K562 (cell line): ENCODE measurements around the gene C5orf24. TPM values are rescaled to one million over a fixed set of nuclear protein-coding genes. Genes with fewer than 3 reads are reported as not detected.

Experiments
- DLX4 ChIP-seq: fragments of 250-450 bp; sonication (Bioruptor Pico); IDR thresholded peaks from 2 replicates; pipeline ENCODE4 v1.6.1; 2021; ENCODE audit warnings: mild to moderate bottlenecking
- NCOA2 ChIP-seq, 2 experiments: fragments of 450-650 bp; IDR thresholded peaks; 2 replicates each; pipeline ENCODE4 v1.6.1; 2018; ENCODE audit warnings: mild to moderate bottlenecking in 2 of 2, moderate library complexity in 1 of 2; ENCODE audit not compliant: partially characterized antibody in 2 of 2
- STAG1 ChIP-seq: sonication (generic); formaldehyde crosslinking; IDR thresholded peaks from 2 replicates; pipeline ENCODE4 v1.5.0; 2020; ENCODE audit warnings: missing genetic modification reagents, borderline replicate concordance
- ZHX1 ChIP-seq: fragments of 150-350 bp; conservative IDR thresholded peaks from 2 replicates; pipeline ENCODE4 v1.6.1; 2014; ENCODE audit warnings: low read length
- ZNF253 ChIP-seq: fragments of 250-450 bp; sonication (Bioruptor Pico); conservative IDR thresholded peaks from 2 replicates; pipeline ENCODE4 v1.6.1; 2021; ENCODE audit warnings: mild to moderate bottlenecking
- ZNF518B ChIP-seq: fragments of 250-450 bp; sonication (Bioruptor Pico); IDR thresholded peaks from 2 replicates; pipeline ENCODE4 v1.5.0; 2021; ENCODE audit warnings: mild to moderate bottlenecking, moderate library complexity
- ZNF77 ChIP-seq: fragments of 250-450 bp; sonication (Bioruptor Pico); IDR thresholded peaks from 2 replicates; pipeline ENCODE4 v1.5.0; 2020
- polyA plus RNA-seq, 8 experiments: library from polyadenylated mRNA; depleted of rRNA in 4 of 8; stranded (reverse) in 5 of 8; unstranded in 3 of 8; fragments of >200 nt; fragmentation: Nextera tagmentation in 2 of 8; fragmentation: Illumina TruSeq in 1 of 8; extraction: Ambion mirVana in 2 of 8; extraction: Trizol in 1 of 8; gene quantifications; 2 replicates each; pipeline versions ENCODE4 v1.2.1 to v1.2.3, GENCODE V29; 2011 to 2014; ENCODE audit warnings: inconsistent platforms in 1 of 8, missing spikeins in 1 of 8
- total RNA-seq, 7 experiments: library from RNA; depleted of rRNA in 6 of 7; stranded (reverse); fragments of >200 nt in 6 of 7; fragmentation: Illumina TruSeq in 2 of 7; extraction: Trizol in 2 of 7; gene quantifications; 2 replicates each; pipeline versions ENCODE4 v1.2.1 to v1.2.3, GENCODE V29; 2011 to 2021; ENCODE audit warnings: low replicate concordance in 1 of 7
- TF ChIP-seq, protein P1 (sequence below): sonication (generic); formaldehyde crosslinking; IDR thresholded peaks from 2 replicates; pipeline ENCODE4 v1.4.0; 2020; ENCODE audit warnings: mild to moderate bottlenecking, missing genetic modification reagents
- TF ChIP-seq, protein P2 (sequence below): fragments of 250-450 bp; sonication (Bioruptor Pico); IDR thresholded peaks from 2 replicates; pipeline ENCODE4 v1.5.0; 2020; ENCODE audit warnings: mild to moderate bottlenecking, borderline replicate concordance
- TF ChIP-seq, protein P3 (sequence below): fragments of 450-650 bp; formaldehyde crosslinking; IDR thresholded peaks from 2 replicates; pipeline ENCODE4 v1.4.0; 2020; ENCODE audit warnings: mild to moderate bottlenecking

Gene C5orf24
- total and polyA plus RNA-seq, 9 of the 15 experiments (the other 6 are each of a cell fraction or from before 2014, with no cell fraction given) = 8.9 to 38.6 (median 28.4) TPM

GRCh38 chr5:134905246-134905996 lies 59.7 kb downstream of the C5orf24 start (continued):
- TF ChIP-seq, protein P1, sequence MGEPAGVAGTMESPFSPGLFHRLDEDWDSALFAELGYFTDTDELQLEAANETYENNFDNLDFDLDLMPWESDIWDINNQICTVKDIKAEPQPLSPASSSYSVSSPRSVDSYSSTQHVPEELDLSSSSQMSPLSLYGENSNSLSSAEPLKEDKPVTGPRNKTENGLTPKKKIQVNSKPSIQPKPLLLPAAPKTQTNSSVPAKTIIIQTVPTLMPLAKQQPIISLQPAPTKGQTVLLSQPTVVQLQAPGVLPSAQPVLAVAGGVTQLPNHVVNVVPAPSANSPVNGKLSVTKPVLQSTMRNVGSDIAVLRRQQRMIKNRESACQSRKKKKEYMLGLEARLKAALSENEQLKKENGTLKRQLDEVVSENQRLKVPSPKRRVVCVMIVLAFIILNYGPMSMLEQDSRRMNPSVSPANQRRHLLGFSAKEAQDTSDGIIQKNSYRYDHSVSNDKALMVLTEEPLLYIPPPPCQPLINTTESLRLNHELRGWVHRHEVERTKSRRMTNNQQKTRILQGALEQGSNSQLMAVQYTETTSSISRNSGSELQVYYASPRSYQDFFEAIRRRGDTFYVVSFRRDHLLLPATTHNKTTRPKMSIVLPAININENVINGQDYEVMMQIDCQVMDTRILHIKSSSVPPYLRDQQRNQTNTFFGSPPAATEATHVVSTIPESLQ = no peak; the same call in 1 of the 2 replicates
- TF ChIP-seq STAG1 (no peak), ZHX1 (no peak), DLX4 (no peak), NCOA2 (IDR thresholded peaks at IDR 0.05; ENCODE audit: partially characterized antibody in 2 of 2) (no peak), ZNF253 (CRISPR knock-in tag) (no peak), ZNF77 (CRISPR knock-in tag) (no peak), ZNF518B (CRISPR knock-in tag) (no peak)
- TF ChIP-seq, protein P2, sequence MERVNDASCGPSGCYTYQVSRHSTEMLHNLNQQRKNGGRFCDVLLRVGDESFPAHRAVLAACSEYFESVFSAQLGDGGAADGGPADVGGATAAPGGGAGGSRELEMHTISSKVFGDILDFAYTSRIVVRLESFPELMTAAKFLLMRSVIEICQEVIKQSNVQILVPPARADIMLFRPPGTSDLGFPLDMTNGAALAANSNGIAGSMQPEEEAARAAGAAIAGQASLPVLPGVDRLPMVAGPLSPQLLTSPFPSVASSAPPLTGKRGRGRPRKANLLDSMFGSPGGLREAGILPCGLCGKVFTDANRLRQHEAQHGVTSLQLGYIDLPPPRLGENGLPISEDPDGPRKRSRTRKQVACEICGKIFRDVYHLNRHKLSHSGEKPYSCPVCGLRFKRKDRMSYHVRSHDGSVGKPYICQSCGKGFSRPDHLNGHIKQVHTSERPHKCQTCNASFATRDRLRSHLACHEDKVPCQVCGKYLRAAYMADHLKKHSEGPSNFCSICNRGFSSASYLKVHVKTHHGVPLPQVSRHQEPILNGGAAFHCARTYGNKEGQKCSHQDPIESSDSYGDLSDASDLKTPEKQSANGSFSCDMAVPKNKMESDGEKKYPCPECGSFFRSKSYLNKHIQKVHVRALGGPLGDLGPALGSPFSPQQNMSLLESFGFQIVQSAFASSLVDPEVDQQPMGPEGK (CRISPR knock-in tag) = no peak
- TF ChIP-seq, protein P3, sequence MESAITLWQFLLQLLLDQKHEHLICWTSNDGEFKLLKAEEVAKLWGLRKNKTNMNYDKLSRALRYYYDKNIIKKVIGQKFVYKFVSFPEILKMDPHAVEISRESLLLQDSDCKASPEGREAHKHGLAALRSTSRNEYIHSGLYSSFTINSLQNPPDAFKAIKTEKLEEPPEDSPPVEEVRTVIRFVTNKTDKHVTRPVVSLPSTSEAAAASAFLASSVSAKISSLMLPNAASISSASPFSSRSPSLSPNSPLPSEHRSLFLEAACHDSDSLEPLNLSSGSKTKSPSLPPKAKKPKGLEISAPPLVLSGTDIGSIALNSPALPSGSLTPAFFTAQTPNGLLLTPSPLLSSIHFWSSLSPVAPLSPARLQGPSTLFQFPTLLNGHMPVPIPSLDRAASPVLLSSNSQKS (CRISPR knock-in tag) = no peak
